Measurements from ENCODE around the gene SEPTIN1. TPM values are rescaled to one million over a fixed set of nuclear protein-coding genes. Genes with fewer than 3 reads are reported as not detected.

Gene SEPTIN1
- total RNA-seq, 2 experiments from 2014 or later = 383 to 413 TPM

- H3K4me1 Mint-ChIP-seq = peaks cover 37% of the 10 kb centered on the region
- CTCF ChIA-PET = interaction anchor here (0.6 to 5.5 kb wide), 7 partner anchors 8 to 309 kb away, joined by 3 to 47 read pairs (median 3); partner anchors contain the start of genes ZNF48 and ZNF771
- peaks cover 12% of the 10 kb centered on the region for H3K36me3 Mint-ChIP-seq (ENCODE audit: low read depth)
- no peak overlapping the region for H3K4me3 Mint-ChIP-seq
- no peak overlapping the region for H3K27ac Mint-ChIP-seq
- H3K9me3 Mint-ChIP-seq = no peaks in the 10 kb centered on the region
- H3K27me3 Mint-ChIP-seq = no peaks in the 10 kb centered on the region
- POLR2A ChIA-PET = no interaction called here
- no peak for DNase-seq
Observed at GRCh38 chr16:30416047-30416603, 33.8 kb upstream of the SEPTIN1 start.

GRCh38 chr16:30414159-30414558, 31.8 kb upstream of the SEPTIN1 start:
- POLR2A ChIA-PET = no interaction called here
- CTCF ChIA-PET = interaction anchor here (0.6 to 1.3 kb wide), 3 partner anchors 15 to 322 kb away, joined by 3 read pairs; partner anchors contain the start of gene TBX6
- H3K4me3 Mint-ChIP-seq = no peak overlapping the region
- H3K9me3 Mint-ChIP-seq = no peaks in the 10 kb centered on the region
- H3K27me3 Mint-ChIP-seq = no peaks in the 10 kb centered on the region
- H3K4me1 Mint-ChIP-seq = peaks cover 41% of the 10 kb centered on the region
- no peak overlapping the region for H3K27ac Mint-ChIP-seq
- peaks cover 2% of the 10 kb centered on the region for H3K36me3 Mint-ChIP-seq (ENCODE audit: low read depth)
- no peak for DNase-seq

GRCh38 chr16:30413112-30413806, 30.9 kb upstream of the SEPTIN1 start:
- H3K27ac Mint-ChIP-seq = no peak overlapping the region
- H3K4me1 Mint-ChIP-seq = peaks cover 40% of the 10 kb centered on the region
- H3K36me3 Mint-ChIP-seq (ENCODE audit: low read depth) = peaks cover 2% of the 10 kb centered on the region
- no peak overlapping the region for H3K4me3 Mint-ChIP-seq
- POLR2A ChIA-PET = no interaction called here
- no peaks in the 10 kb centered on the region for H3K9me3 Mint-ChIP-seq
- H3K27me3 Mint-ChIP-seq = no peaks in the 10 kb centered on the region
- CTCF ChIA-PET = interaction anchor here (0.9 to 1.3 kb wide), 2 partner anchors 14 to 17 kb away, joined by 3 read pairs; partner anchors contain the start of gene DCTPP1
- DNase-seq = no peak

GRCh38 chr16:30409125-30410060, 27.0 kb upstream of the SEPTIN1 start:
- Mint-ChIP-seq H3K36me3 (ENCODE audit: low read depth) (peaks cover 2% of the 10 kb centered on the region), H3K4me1 (peaks cover 31% of the 10 kb centered on the region), H3K27ac (peak overlapping the region; percentile 69), H3K27me3 (peaks cover under 1% of the 10 kb centered on the region), H3K4me3 (peak overlapping the region; percentile 87), H3K9me3 (no peaks in the 10 kb centered on the region)
- POLR2A ChIA-PET = interaction anchor here (0.6 to 1.0 kb wide), 2 partner anchors 74 to 228 kb away, joined by 3 read pairs; no protein-coding TSS in a partner anchor
- CTCF ChIA-PET = interaction anchor here (0.5 to 4.5 kb wide), 43 partner anchors 8 to 801 kb away, joined by 3 to 47 read pairs (median 4); partner anchors contain the start of genes DCTPP1, SEPTIN1, TBX6 and ZNF48
- DNase-seq = peak; percentile 94

- Mint-ChIP-seq H3K36me3 (ENCODE audit: low read depth) (peaks cover 2% of the 10 kb centered on the region), H3K4me1 (peaks cover 31% of the 10 kb centered on the region), H3K27ac (peak overlapping the region; percentile 75), H3K4me3 (peak overlapping the region; percentile 87), H3K27me3 (peaks cover 6% of the 10 kb centered on the region), H3K9me3 (no peaks in the 10 kb centered on the region)
- no peak for DNase-seq
- ChIA-PET POLR2A (interaction anchor here (1.0 kb wide), 1 partner anchor 73 kb away, joined by 5 read pairs; no protein-coding TSS in a partner anchor), CTCF (interaction anchor here (0.5 to 4.5 kb wide), 11 partner anchors 9 to 346 kb away, joined by 3 to 47 read pairs (median 5); partner anchors contain the start of genes DCTPP1, SEPTIN1 and ZNF48)
Observed at GRCh38 chr16:30407804-30408534, 25.6 kb upstream of the SEPTIN1 start.

- CTCF ChIA-PET = interaction anchor here (0.5 to 4.5 kb wide), 11 partner anchors 9 to 335 kb away, joined by 3 to 47 read pairs (median 5); partner anchors contain the start of genes DCTPP1, SEPTIN1 and ZNF48
- no peaks in the 10 kb centered on the region for H3K9me3 Mint-ChIP-seq
- POLR2A ChIA-PET = interaction anchor here (0.5 to 1.0 kb wide), 2 partner anchors 22 to 72 kb away, joined by 3 to 5 read pairs; no protein-coding TSS in a partner anchor
- H3K36me3 Mint-ChIP-seq (ENCODE audit: low read depth) = peaks cover 2% of the 10 kb centered on the region
- peak; percentile 91 for DNase-seq
- H3K27ac Mint-ChIP-seq = peak within 1 kb of the TSS; percentile 94
- peaks cover 30% of the 10 kb centered on the region for H3K4me1 Mint-ChIP-seq
- peak within 1 kb of the TSS; percentile 87 for H3K4me3 Mint-ChIP-seq
- H3K27me3 Mint-ChIP-seq = peaks cover 6% of the 10 kb centered on the region
Observed at GRCh38 chr16:30407102-30407803, 24.9 kb upstream of the SEPTIN1 start, which contains the start of gene ZNF771. TSS of gene ZNF771 (plus strand) at chr16:30407606. CDS start at chr16:30408054, 448 bp downstream.

- H3K36me3 Mint-ChIP-seq (ENCODE audit: low read depth) = no peaks in the 10 kb centered on the region
- CTCF ChIA-PET = interaction anchor here (1.0 to 4.5 kb wide), 7 partner anchors 8 to 209 kb away, joined by 3 to 47 read pairs (median 7); partner anchors contain the start of genes DCTPP1 and ZNF48
- peak overlapping the region; percentile 87 for H3K4me3 Mint-ChIP-seq
- no peak for DNase-seq
- H3K9me3 Mint-ChIP-seq = no peaks in the 10 kb centered on the region
- peaks cover 6% of the 10 kb centered on the region for H3K27me3 Mint-ChIP-seq
- POLR2A ChIA-PET = interaction anchor here (0.5 to 1.0 kb wide), 2 partner anchors 22 to 72 kb away, joined by 3 to 5 read pairs; no protein-coding TSS in a partner anchor
- peak overlapping the region; percentile 94 for H3K27ac Mint-ChIP-seq
- H3K4me1 Mint-ChIP-seq = peaks cover 27% of the 10 kb centered on the region
Observed at GRCh38 chr16:30406795-30407101, 24.4 kb upstream of the SEPTIN1 start.

- Mint-ChIP-seq H3K27ac (no peak overlapping the region), H3K36me3 (ENCODE audit: low read depth) (peaks cover 15% of the 10 kb centered on the region), H3K4me3 (peak overlapping the region; percentile 78), H3K27me3 (peaks cover 6% of the 10 kb centered on the region), H3K9me3 (no peaks in the 10 kb centered on the region), H3K4me1 (peaks cover 37% of the 10 kb centered on the region)
- POLR2A ChIA-PET = interaction anchor here (0.6 kb wide), 1 partner anchor 31 kb away, joined by 3 read pairs; the partner anchor contains the start of gene TBC1D10B
- no peak for DNase-seq
- CTCF ChIA-PET = interaction anchor here (1.2 to 1.8 kb wide), 4 partner anchors 8 to 19 kb away, joined by 3 to 4 read pairs (median 4); partner anchors contain the start of gene SEPTIN1
Observed at GRCh38 chr16:30401768-30402425, 19.5 kb upstream of the SEPTIN1 start.

- CTCF ChIA-PET = interaction anchor here (0.6 to 3.2 kb wide), 5 partner anchors 8 to 28 kb away, joined by 3 to 18 read pairs (median 6); partner anchors contain the start of genes SEPTIN1, TBC1D10B and ZNF771
- H3K27me3 Mint-ChIP-seq = peaks cover 6% of the 10 kb centered on the region
- POLR2A ChIA-PET = no interaction called here
- peaks cover 22% of the 10 kb centered on the region for H3K36me3 Mint-ChIP-seq (ENCODE audit: low read depth)
- no peak for DNase-seq
- peak overlapping the region; percentile 78 for H3K4me3 Mint-ChIP-seq
- peaks cover 45% of the 10 kb centered on the region for H3K4me1 Mint-ChIP-seq
- peak overlapping the region; percentile 82 for H3K27ac Mint-ChIP-seq
- no peaks in the 10 kb centered on the region for H3K9me3 Mint-ChIP-seq
Observed at GRCh38 chr16:30399435-30400186, 17.2 kb upstream of the SEPTIN1 start.
